Lower leg skin (tissue), 3 donors: Measurements from ENCODE around the gene HECTD4.

Source experiments
- CTCF ChIP-seq, 3 donors: fragments of 450-650 bp; IDR thresholded peaks; one replicate each; pipeline ENCODE4 v1.5.1; 2016; ENCODE audit warnings: antibody characterized with exemption in 3 of 3, mild to moderate bottlenecking in 3 of 3, moderate library complexity in 2 of 3
- POLR2A ChIP-seq, 2 donors: fragments of 450-650 bp; IDR thresholded peaks; one replicate each; pipeline ENCODE4 v1.6.1; 2016 to 2017; ENCODE audit warnings: antibody characterized with exemption in 2 of 2, mild to moderate bottlenecking in 1 of 2, moderate library complexity in 1 of 2

- no peak for TF ChIP-seq CTCF (IDR thresholded peaks at IDR 0.05)
- no peak for TF ChIP-seq POLR2A (IDR thresholded peaks at IDR 0.05)
These were observed 25.0 kb downstream of the HECTD4 start for GRCh38 chr12:112357214-112357613.
